Measurements from ENCODE around the gene SP6.

DNA sequence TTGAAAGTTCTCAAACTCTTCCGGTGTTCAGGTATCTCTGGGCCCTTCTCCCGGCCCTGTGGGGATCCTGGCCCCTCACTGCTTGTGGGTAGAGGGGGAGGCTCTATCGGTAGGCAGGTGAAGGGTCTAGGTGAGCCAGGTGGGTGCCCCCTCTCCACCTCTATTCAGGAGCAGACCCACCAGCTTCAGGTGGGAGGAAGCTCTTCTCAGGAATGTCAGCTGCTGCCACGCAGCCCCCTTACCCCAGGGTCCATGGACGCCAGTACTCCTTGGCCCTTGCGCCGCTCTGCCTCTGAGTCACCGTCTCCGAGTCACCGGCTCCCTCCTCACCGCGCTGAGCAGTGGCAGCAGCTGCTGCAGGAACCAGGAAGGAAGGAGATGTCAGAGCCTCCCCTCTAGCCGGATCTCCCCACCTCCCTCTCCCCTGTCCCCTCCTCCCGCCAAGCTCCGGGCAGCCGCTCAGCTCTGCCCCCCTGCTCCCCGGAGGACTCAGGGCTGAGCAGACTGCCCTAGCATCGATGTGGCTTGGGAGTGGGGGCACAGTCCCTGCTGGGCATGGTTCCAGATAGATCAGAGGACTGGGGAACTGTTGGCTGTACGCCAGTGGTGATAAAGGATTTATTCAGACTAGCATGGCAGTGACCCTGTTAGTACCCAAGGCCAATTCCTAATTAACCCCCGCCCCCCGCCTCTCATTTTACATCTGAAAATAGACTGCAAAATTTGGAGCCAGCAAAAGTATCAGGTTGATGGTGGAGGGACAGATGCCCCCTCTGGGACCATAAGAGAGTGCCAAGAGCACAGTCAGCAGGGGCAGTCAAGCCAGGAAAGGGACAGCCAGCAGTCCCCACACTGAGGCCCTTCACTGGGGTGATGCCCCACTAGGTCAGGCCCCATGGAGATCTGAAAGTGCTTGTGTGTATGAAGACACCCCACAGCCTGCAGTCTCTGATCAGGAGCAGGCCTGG lies 29.3 kb downstream of the SP6 start, which contains the start of gene OSBPL7:
- TF ChIP-seq, protein P1, sequence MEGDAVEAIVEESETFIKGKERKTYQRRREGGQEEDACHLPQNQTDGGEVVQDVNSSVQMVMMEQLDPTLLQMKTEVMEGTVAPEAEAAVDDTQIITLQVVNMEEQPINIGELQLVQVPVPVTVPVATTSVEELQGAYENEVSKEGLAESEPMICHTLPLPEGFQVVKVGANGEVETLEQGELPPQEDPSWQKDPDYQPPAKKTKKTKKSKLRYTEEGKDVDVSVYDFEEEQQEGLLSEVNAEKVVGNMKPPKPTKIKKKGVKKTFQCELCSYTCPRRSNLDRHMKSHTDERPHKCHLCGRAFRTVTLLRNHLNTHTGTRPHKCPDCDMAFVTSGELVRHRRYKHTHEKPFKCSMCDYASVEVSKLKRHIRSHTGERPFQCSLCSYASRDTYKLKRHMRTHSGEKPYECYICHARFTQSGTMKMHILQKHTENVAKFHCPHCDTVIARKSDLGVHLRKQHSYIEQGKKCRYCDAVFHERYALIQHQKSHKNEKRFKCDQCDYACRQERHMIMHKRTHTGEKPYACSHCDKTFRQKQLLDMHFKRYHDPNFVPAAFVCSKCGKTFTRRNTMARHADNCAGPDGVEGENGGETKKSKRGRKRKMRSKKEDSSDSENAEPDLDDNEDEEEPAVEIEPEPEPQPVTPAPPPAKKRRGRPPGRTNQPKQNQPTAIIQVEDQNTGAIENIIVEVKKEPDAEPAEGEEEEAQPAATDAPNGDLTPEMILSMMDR (IDR thresholded peaks at IDR 0.05; ENCODE audit: poor library complexity) = peak; percentile 57
- TF ChIP-seq EZH2phosphoT487 (IDR thresholded peaks at IDR 0.05; ENCODE audit: low read depth, severe bottlenecking, unreplicated experiment) = no peak

All from hepatocyte (in vitro differentiated cells).